ENCODE data around the gene DISP3.

DNA sequence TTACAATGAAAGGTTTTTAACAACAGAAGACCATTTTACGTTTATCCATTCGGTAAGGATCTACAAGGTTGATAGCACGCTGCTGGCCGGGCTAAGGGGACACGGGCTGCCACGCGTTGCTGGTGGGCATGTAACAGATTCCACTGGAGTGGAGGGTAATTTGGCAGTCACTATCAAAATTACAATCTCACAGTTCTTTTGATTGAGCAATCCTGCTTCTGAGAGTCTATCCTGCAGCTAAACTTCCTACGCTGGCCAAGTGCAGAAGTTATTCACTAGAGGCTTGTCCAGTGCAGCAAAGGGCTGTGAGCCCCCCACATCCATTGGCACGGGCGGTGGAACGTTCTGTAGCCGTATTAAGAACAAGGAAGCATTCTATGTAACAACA, 61.8 kb downstream of the DISP3 start:
- TF ChIP-seq YY1 (IDR thresholded peaks at IDR 0.05; ENCODE audit: insufficient read depth, insufficient read length) (no peak), ZNF274 (IDR thresholded peaks at IDR 0.05; ENCODE audit: low read depth, low read length) (no peak)

All from NT2/D1 (cell line).